OCI-LY1 (cell line): ENCODE measurements around the gene OR51Q1.

ENCODE experiments used
- H2AFZ ChIP-seq: fragments of 200-600 bp; sonication (generic), shearing (Covaris generic); 2 replicates; pipeline ENCODE4 v1.6.0; 2014; ENCODE audit warnings: antibody characterized with exemption, mild to moderate bottlenecking, low read length
- H3F3A ChIP-seq: fragments of 200-600 bp; sonication (generic), shearing (Covaris generic); 2 replicates; pipeline ENCODE4 v1.6.0; 2014; ENCODE audit warnings: mild to moderate bottlenecking, antibody characterized with exemption, low read length, moderate library complexity; ENCODE audit not compliant: insufficient read depth
- H3K27ac ChIP-seq: fragments of 200-600 bp; sonication (generic); 2 replicates; pipeline ENCODE4 v1.5.1; 2014; ENCODE audit warnings: low read length, mixed run types, mild to moderate bottlenecking, low read depth; ENCODE audit not compliant: poor library complexity, severe bottlenecking
- H3K27me3 ChIP-seq: fragments of 200-600 bp; sonication (generic); 2 replicates; pipeline ENCODE4 v1.6.0; 2014; ENCODE audit warnings: antibody characterized with exemption, mild to moderate bottlenecking, low read length, moderate library complexity; ENCODE audit not compliant: insufficient read depth
- H3K36me3 ChIP-seq: fragments of 200-600 bp; sonication (generic); 2 replicates; pipeline ENCODE4 v1.6.1; 2014; ENCODE audit warnings: mild to moderate bottlenecking, antibody characterized with exemption, low read length, moderate library complexity, mixed read lengths; ENCODE audit not compliant: insufficient read depth
- H3K4me1 ChIP-seq: fragments of 200-600 bp; sonication (generic); 2 replicates; pipeline ENCODE4 v1.5.1; 2014; ENCODE audit warnings: mild to moderate bottlenecking, low read length, moderate library complexity; ENCODE audit not compliant: insufficient read depth, severe bottlenecking
- H3K4me2 ChIP-seq: fragments of 200-600 bp; sonication (generic), shearing (Covaris generic); 2 replicates; pipeline ENCODE4 v1.6.1; 2014; ENCODE audit warnings: low read length
- H3K4me3 ChIP-seq: fragments of 200-600 bp; sonication (generic); 2 replicates; pipeline ENCODE4 v1.5.1; 2014; ENCODE audit warnings: low read length, low read depth, mild to moderate bottlenecking, mixed read lengths; ENCODE audit not compliant: poor library complexity, severe bottlenecking
- H3K79me2 ChIP-seq: fragments of 200-600 bp; shearing (Covaris generic); 2 replicates; pipeline ENCODE4 v1.6.1; 2016; ENCODE audit warnings: mixed run types, low read length, mixed read lengths; ENCODE audit not compliant: insufficient read depth
- H3K9ac ChIP-seq: fragments of 200-600 bp; sonication (generic), shearing (Covaris generic); 2 replicates; pipeline ENCODE4 v1.6.1; 2014; ENCODE audit warnings: mild to moderate bottlenecking, low read length, mixed read lengths
- H3K9me2 ChIP-seq: fragments of 200-600 bp; sonication (generic), shearing (Covaris generic); 2 replicates; pipeline ENCODE4 v1.6.1; 2014; ENCODE audit warnings: low read depth, mild to moderate bottlenecking, low read length, mixed read lengths
- H3K9me3 ChIP-seq: fragments of 200-600 bp; shearing (Covaris generic); 2 replicates; pipeline ENCODE4 v1.6.1; 2014; ENCODE audit warnings: low read length, mixed read lengths
- H4K20me1 ChIP-seq: fragments of 200-600 bp; sonication (generic), shearing (Covaris generic); 2 replicates; pipeline ENCODE4 v1.6.0; 2016; ENCODE audit warnings: mild to moderate bottlenecking, low read length; ENCODE audit not compliant: insufficient read depth
- EZH2 ChIP-seq: fragments of 200-600 bp; sonication (generic), shearing (Covaris generic); IDR thresholded peaks from 2 replicates; pipeline ENCODE4 v1.8.0; 2017; ENCODE audit warnings: borderline replicate concordance, mixed run types, mild to moderate bottlenecking, antibody characterized with exemption, low read length, moderate library complexity, mixed read lengths
- TF ChIP-seq, protein P1 (sequence below): fragments of 200-600 bp; sonication (generic), shearing (Covaris generic); IDR thresholded peaks from 2 replicates; pipeline ENCODE4 v1.5.1; 2017; ENCODE audit warnings: mild to moderate bottlenecking, antibody characterized with exemption, low read length, moderate library complexity, mixed read lengths

OR51Q1 gene

DNA sequence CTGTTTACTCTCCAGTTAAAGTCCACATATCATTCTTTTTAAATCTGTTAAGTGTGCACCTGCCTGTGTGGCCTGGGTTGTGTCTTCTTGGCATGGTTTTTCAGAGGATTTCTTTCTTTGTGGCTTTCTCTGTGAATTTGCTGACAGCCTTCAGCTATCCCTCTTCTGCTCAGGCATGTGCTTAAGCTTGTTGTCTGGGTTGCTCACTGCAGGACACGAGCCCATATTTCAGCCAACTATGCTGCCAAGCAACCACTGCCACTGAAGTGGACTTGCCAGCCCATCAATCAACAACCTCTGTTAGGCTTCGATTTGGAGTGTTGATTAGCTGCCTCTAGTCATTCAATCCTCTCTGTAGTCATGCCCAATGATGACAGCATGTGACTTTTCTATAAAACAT lies 45.6 kb downstream of the OR51Q1 start:
- Histone ChIP-seq H3K27me3 (no peaks in the 10 kb centered on the region), H2AFZ (no peak overlapping the region), H3K9me2 (no peaks in the 10 kb centered on the region), H4K20me1 (no peaks in the 10 kb centered on the region), H3F3A (no peaks in the 10 kb centered on the region), H3K36me3 (no peaks in the 10 kb centered on the region), H3K4me1 (no peaks in the 10 kb centered on the region), H3K9ac (no peak overlapping the region), H3K9me3 (no peaks in the 10 kb centered on the region), H3K27ac (no peak overlapping the region), H3K4me2 (no peak overlapping the region), H3K4me3 (no peak overlapping the region), H3K79me2 (no peaks in the 10 kb centered on the region)
- TF ChIP-seq EZH2: no peak
- TF ChIP-seq, protein P1, sequence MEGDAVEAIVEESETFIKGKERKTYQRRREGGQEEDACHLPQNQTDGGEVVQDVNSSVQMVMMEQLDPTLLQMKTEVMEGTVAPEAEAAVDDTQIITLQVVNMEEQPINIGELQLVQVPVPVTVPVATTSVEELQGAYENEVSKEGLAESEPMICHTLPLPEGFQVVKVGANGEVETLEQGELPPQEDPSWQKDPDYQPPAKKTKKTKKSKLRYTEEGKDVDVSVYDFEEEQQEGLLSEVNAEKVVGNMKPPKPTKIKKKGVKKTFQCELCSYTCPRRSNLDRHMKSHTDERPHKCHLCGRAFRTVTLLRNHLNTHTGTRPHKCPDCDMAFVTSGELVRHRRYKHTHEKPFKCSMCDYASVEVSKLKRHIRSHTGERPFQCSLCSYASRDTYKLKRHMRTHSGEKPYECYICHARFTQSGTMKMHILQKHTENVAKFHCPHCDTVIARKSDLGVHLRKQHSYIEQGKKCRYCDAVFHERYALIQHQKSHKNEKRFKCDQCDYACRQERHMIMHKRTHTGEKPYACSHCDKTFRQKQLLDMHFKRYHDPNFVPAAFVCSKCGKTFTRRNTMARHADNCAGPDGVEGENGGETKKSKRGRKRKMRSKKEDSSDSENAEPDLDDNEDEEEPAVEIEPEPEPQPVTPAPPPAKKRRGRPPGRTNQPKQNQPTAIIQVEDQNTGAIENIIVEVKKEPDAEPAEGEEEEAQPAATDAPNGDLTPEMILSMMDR: no peak
